GM19035 (cell line): ENCODE data around the gene HSD17B10.
"Not testable (repeated sequence)": the region's sequence is repeated elsewhere in the genome, so short reads cannot be mapped to it uniquely, and the experiment has no call there.

Source experiments
- ATAC-seq: cut with Tn5 transposase; IDR thresholded peaks from one replicate; pipeline ENCODE4 v1.9.1; 2021; ENCODE audit not compliant: unreplicated experiment

HSD17B10 gene

DNA sequence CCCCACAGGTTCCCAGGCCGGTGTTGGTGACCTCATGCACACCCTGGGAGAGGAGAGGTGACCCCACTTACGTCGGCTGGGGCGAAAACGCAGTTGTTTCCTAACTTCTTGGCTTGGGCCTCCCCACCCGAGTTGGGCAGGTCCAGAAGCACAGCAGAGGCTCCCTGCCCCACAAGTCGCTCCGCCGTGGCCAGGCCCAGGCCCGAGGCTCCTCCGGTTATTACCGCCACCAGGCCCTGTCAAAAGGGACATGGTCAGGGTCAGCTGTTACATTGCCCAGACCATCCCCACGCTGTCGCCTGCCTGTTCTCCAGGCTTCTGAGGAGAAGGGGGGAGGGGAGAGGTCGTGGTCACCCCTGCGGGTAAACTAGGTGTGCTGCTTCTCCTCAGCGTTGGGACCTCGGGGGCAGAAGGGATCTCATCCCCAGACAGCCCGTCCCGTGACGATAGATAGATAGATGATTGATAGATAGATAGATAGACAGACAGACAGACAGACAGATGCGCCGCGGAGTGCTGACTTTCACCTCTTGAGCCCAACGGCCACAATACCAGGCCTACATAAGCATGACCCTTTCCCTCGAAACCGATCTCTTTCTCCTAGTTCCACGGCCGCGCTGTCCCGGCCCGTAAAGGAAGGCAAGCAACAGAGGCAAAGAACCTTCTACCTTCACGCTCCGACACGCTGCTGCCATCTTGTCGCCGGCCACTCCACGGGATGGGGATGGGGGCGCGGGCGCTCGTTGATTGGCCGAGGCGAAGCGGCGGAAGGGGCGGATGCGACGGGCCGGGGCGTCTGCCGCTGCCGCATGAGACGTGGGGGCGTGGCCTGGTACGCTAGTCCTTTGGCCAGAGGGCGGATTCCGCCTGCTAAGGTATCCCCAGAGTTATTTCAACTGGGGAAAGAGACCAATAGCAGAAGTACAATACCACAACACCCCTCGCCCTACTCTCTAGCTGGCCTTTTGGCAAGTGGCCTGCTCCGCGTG lies at the start of gene HSD17B10:
HSD17B10 (minus strand) TSS at position 720 of the 989 bp plus-strand sequence; CDS start at position 695, 25 bp downstream.
- peak; percentile 91 for ATAC-seq

DNA sequence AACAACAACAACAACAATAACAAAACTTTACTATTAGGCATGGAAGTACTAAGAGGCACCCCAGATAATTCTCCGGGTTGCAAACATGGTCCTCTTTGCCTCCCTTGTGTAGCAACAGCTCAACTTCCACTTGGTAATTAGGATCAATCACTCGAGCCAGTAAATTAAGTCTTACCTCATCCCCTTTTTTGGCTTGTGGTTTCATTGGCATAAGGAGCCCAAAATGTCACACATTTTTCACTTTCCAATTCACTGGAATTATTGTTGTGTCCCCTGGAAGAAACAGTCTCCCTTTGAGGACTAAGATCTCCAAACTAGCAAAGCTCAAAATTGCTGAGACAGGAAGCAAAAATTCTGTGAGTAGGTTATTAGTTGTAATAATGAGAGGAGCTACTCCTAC lies 49.2 kb upstream of the HSD17B10 start:
- ATAC-seq: no peak

DNA sequence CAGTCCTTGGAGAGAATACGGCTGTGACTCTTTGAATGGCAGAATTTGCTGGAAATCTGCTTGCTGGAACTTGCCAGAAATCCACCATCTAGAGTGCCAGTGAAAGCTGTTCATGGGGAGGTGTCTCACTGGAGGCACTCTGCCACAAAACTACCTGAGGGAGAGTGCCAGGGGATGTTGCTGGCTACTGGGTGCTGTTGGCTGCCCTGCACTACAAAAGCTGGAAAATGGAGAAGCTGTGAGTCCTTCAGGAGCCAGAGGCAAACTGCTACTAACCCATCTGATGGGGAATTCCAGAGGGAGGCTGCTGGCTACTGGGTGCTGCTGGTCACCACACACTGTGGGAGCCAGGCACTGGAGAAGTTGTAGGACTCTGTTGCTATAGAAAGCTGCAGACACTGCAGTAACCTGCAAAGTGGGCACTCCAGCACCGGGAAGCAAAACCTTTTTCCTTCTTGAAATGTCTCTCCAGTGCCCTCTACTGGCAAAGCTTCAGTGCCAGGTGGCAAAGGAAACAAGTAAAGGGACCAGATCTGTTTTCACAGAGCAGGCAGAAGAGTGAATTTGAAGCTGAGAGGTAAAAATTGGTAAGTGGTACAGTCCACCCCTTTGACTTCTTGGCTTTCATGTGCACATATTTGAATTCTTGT lies 47.8 kb upstream of the HSD17B10 start:
- ATAC-seq: no peak

GRCh38 chrX:53481093-53481492 lies 46.9 kb upstream of the HSD17B10 start:
- ATAC-seq: no peak

DNA sequence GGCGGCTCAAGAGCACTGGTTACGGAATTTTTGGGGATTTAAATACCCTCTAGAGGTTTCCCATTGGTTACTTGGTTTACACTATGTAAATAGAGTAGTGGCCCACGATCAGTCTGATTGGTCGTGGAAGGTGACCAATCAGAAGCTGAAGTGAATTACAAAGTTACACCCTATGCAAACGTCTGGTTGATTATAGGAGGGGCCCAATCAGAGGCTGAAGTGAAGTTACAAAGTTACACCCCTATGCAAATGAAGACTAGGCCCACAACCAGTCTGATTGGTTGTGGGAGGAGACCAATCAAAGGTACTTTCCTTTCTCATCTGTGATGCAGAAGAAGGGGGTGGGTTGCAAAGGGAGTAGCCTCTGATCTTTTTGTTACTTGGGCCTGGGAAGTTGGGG lies 45.1 kb upstream of the HSD17B10 start:
- ATAC-seq: no peak

DNA sequence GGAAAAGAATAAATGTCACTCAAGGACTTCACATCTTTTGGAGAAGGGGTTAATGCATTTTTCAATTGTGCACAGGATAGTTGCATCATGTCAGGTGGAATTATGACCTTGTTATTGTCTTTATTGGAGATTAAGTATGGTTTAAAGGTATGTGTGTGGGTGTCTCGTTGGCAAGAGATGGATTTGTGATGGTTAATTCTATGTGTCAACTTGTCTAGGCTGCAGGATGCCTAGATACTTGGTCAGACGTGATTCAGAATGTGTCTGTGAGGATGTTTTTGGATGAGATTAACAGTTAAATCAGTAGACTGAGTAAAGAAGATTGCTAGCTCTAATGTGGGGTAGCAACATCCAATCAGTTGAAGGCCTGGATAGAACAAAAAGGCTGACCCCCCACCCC lies 42.2 kb upstream of the HSD17B10 start:
- ATAC-seq: no peak

GRCh38 chrX:53474707-53475106 lies 40.5 kb upstream of the HSD17B10 start:
- no peak for ATAC-seq

- ATAC-seq: no peak
These were observed 37.2 kb upstream of the HSD17B10 start for GRCh38 chrX:53471346-53471745.

DNA sequence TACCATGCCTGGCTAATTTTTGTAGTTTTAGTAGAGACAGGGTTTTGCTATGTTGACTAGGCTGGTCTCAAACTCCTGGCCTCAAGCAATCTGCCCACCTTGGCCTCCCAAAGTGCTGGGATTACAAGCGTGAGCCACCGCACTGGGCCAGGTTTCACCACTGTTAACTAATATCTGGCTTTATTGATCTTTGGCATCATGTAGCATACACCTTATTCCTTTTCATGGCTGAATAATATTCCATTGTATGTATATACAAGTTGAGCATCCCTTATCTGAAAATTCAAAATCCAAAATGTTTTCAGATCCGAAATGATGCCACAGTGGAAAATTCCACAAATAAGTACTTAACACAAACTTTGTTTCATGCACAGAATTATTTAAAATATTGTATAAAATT lies 34.5 kb upstream of the HSD17B10 start:
- not testable (repeated sequence) for ATAC-seq

DNA sequence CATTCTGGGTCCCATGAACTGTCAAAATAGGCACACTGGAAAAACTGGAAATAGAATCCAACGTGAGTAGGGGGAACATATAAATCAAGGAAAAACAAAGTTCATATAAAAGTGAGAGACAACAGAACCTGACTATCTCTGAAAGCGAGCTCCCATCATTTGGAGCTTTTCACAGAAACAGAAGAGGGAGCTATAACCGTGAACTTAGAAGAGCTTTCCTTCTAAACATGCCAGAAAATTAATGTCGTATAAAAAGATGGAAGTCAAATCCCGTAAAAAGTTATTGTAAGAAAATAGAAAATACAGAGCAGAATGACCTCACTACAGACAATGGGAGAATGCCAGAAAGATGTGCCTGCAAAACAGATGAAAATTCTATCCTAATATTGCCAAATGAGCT lies 23.9 kb upstream of the HSD17B10 start:
- ATAC-seq: no peak

DNA sequence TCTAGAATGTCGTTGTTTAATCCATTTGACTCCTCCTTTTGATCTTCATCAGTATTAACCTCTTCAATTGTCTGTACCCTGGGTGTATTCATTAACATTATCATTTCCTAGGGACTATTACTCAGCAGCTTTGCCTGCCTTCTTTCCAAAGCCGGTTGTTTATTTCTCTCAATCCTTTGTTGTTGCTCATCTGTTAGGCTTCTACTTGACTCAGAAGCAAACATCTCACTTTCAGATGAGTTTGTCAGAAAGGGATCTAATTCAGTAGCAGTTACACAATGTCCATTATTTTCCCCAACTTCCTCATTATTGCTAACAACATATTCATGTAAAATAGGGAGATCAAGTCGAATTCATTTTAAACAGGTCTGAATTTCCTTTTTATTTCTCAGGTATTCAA lies 22.1 kb upstream of the HSD17B10 start:
- ATAC-seq: no peak

GRCh38 chrX:53452812-53453211 lies 18.6 kb upstream of the HSD17B10 start:
- no peak for ATAC-seq

DNA sequence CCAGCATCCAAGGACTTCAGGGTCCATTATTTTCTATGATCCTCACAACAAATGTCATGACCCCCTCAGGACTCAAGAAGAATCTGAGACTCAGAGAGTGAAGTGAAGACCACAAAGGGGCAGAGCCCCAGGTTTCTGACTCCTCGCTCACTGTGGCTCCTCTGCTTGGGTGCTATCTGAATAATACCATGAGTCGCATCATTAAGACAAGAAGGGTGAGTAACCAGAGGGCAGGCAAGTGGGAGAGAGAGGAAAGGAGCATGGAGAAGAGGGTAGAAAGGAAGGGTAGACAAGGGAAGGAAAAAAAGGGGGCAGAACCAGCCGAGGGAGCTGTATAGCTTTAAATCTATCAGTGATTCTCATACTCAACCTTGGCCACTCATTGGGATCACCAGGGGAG lies 15.5 kb upstream of the HSD17B10 start:
- ATAC-seq: no peak

GRCh38 chrX:53447441-53447840 lies 13.3 kb upstream of the HSD17B10 start:
- no peak for ATAC-seq

GRCh38 chrX:53445977-53446376 lies 11.8 kb upstream of the HSD17B10 start:
- ATAC-seq: no peak

DNA sequence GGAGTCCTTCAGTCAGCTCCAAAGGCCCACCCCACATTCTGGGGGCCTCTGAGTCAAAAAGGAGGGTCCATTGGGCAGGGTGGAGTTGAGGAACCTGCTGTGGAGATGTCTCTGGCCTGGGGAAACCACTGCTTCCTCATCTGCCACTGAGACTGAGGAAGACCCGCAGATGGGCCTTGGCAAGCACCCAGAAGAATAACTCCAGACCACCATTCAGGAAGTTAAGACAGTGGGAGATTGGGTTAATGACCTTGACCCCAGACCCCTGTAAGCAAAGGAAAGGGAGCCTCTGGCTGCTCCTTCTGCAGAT lies 8.1 kb upstream of the HSD17B10 start:
- ATAC-seq: no peak

DNA sequence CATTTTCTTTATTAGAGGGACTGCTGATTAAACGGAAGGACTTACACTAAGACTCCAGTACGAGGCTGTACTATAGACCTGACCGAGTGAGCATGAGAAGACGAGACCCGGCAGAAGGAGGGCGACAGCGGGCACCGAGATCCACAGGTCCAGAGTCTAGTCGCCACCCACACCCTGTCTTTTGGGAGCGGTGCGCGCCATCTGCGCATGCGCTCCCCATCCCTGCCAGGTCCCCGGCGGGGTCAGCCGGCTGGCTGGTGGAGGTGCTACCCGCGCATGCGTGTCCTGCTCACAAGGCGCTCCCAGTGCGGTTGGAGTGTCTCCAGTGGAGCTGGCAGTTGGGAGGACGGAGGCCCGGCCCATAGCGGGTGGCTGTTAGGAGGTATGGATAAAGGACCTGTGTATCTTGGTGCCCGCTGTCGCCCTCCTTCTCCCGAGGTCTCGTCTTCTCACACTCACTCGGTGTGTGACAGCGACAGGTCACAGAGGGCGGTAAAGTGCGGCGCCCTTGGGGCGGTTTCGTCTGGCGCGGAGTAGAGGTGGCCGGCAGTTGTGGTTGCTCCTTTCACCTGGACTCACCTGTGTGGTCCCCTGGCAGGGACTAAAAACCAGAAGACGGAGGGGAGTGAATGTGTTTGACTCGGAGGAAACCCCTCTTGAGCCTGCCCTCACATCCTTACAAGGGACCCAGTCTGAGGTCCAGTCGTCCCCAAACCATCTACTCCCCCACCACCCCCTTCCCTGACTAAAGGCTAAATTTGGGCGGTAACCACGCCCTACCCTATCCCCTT lies 7.6 kb upstream of the HSD17B10 start:
- peak; percentile 83 for ATAC-seq

DNA sequence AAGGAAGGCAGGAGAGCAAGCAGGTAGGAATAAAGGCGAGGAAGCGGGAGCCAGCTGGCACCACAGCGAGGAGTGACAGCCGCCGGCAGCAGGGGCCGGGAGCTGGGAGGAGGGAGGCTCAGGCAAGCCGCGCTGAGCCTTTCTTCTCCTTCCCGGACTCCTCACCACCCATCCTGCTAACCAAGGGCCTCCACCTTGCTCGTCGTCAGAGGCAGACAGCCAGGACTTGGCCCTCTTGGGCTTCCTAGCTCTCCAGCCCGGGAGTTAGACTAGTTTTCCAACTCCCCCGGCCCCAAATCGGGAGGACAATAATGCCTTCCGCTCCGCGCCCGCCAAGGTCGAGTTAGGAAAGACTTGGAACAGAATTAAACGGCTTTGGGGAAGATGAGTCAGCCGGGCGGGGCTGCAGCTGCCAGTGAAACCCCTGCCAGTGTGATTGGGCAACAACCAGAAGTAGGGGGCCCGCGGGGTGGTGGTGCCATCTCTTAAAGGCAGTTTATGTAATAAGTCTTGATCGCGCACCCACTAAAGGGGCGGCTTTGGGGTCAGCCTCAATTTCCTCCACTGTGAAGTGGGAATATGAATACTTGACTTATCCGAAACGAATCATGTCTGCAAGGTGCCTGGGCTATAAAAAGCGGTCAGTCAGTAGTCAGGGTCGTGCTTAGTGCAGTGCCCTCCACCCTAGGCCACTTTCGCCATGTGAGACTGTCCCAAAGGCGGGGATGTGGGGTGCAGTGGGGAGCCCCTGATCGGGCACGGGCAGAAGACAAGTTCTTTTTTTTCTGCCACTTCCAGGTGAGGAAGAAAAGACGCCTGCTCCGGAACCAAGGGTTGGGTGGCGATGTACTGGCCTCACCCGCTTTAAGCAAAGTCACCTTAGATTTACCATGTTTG lies 6.7 kb upstream of the HSD17B10 start:
- ATAC-seq: no peak

GRCh38 chrX:53440101-53440500 lies 5.9 kb upstream of the HSD17B10 start:
- ATAC-seq: no peak

DNA sequence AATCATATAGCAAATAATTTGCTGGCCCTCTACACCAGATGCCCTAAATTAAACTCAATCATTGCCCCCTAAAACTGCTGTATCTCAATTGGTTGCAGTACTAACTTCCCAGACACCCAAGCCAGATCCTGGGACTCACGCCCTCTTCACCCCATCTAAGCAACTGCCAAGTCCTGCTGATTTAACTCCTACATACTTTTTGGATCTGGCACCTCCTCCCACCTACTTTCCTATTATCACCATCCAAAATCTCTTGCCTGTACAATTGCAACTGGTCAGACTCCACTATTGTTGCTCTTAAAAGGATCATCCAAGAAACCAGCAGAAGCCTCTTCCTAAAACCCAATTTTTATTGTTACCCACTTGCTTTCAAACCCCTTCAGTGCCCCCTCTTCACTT lies 4.7 kb upstream of the HSD17B10 start:
- no peak for ATAC-seq
